Ovary (tissue), 9 donors: ENCODE data around the gene MIDN. TPM values are rescaled to one million over a fixed set of nuclear protein-coding genes. Genes with fewer than 3 reads are reported as not detected.

Source experiments
- DNase-seq, 5 donors: peaks; one replicate each; pipeline ENCODE4 v3.0.0-alpha.2; 2019 to 2020
- H3K27ac ChIP-seq, 2 donors: fragments of 200-600 bp; one replicate each; pipeline versions ENCODE4 v1.5.1 to v1.8.0; 2019 to 2022
- H3K27me3 ChIP-seq: fragments of 200-600 bp; one replicate; pipeline ENCODE4 v1.8.0; 2022
- H3K36me3 ChIP-seq: fragments of 200-600 bp; sonication (generic); one replicate; pipeline ENCODE4 v1.5.1; 2019
- H3K4me1 ChIP-seq: one replicate; pipeline ENCODE4 v1.8.1; 2013; ENCODE audit warnings: mild to moderate bottlenecking, moderate library complexity; ENCODE audit not compliant: insufficient read depth
- H3K4me3 ChIP-seq: fragments of 200-600 bp; sonication (generic); one replicate; pipeline ENCODE4 v1.5.1; 2017
- H3K9me3 ChIP-seq, 2 donors: fragments of 200-600 bp in 1 of 2; sonication (generic) in 1 of 2; one replicate each; pipeline versions ENCODE4 v1.5.1 to v1.8.1; 2013 to 2019; ENCODE audit warnings: mild to moderate bottlenecking in 1 of 2, moderate library complexity in 1 of 2
- EP300 ChIP-seq: sonication (generic); formaldehyde crosslinking; IDR thresholded peaks from one replicate; pipeline ENCODE4 v1.6.1; 2017; ENCODE audit warnings: antibody characterized with exemption
- POLR2A ChIP-seq: fragments of 450-650 bp; IDR thresholded peaks from one replicate; pipeline ENCODE4 v1.6.1; 2017; ENCODE audit warnings: antibody characterized with exemption, mild to moderate bottlenecking, moderate library complexity
- WGBS, 3 donors: extraction: QIAGEN DNeasy Blood & Tissue Kit in 1 of 3; methylation state at CpG; one replicate each; pipeline versions ENCODE4 v1.1.5 to v1.1.7; 2013 to 2017; 5-methylcytosine and 5-hydroxymethylcytosine counted together
- intact Hi-C, 4 donors: fragments of 100-400 bp; cut with DNase I; formaldehyde crosslinking; loops; one replicate each; pipeline versions ENCODE4 v1.11.0 to v1.15.1; 2022 to 2023
- polyA plus RNA-seq, 2 donors: library from polyadenylated mRNA; stranded (reverse); fragments of 200-250 nt in 1 of 2; fragments of 350-450 nt in 1 of 2; fragmentation: Illumina TruSeq in 1 of 2; extraction: RNeasy Lipid Tissue Mini Kit (QIAGEN cat#74804) in 1 of 2; gene quantifications; one replicate each; pipeline ENCODE4 v1.2.3, GENCODE V29; 2013 to 2014
- total RNA-seq, 7 donors: library from RNA; depleted of rRNA in 2 of 7; stranded (reverse); fragments of >200 nt in 2 of 7; fragmentation: NEBNext Ultra II Directional in 3 of 7; extraction: Animal tissue kit (Norgen Biotek cat#: 25700) in 3 of 7; gene quantifications; one replicate each; pipeline versions ENCODE4 v1.1.0 to v1.2.4, GENCODE V29; 2016 to 2023
- TF ChIP-seq, protein P1 (sequence below), 3 donors: fragments of 450-650 bp in 2 of 3; fragments of 200-600 bp in 1 of 3; IDR thresholded peaks; one replicate each; pipeline versions ENCODE4 v1.5.1 to v1.8.0; 2016 to 2022; ENCODE audit warnings: antibody characterized with exemption in 3 of 3, mild to moderate bottlenecking in 1 of 3
- donor health status: DM: no; HTN: no; CAD: no; lungs with moderate emphysema.
- donor health status: DM: no; HTN: no; CAD: no.
- donor health status: Bipolar disorder and iron deficiency.
- donor health status: DM: yes; HTN: yes; CAD: no.
- donor health status: DM: no; HTN: no; CAD: no.
- donor health status: DM: yes; HTN: yes; CAD: no.

The MIDN gene
- total and polyA plus RNA-seq, 9 donors = 10.1 to 261 (median 105) TPM

DNA sequence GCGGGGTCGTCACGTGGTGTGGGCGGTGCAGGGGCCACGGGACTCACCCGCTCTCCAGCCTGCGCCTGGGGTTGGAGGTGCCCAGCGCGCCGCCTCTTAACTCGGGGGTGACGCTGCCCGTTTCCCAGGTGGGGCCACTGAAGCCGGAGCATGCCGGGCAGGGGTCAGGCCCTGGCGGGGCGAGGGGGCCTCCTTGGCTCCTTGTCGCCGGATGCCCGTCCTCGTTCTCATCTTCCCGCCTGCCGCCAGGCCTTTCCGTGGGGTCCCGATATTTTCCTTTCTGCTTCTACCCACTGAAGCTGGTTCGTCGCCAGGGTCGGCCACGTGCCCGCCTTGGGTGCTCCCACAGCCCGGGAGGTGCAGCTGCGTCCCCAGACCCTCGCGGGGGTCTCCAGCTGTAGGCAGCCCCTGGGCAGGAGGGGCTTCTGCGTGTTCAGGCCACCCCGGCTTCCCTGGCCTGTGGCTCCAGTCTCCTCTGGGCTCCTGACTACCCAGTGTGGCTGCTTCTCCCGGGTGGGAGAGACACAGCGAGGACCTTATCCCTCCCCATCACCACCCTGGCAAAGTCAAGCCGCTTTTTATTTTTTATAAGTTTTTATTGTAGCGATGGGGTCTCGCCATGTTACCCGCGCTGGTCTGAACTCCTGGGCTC lies 27.7 kb downstream of the MIDN start:
- Histone ChIP-seq H3K27me3 (no peaks in the 10 kb centered on the region), H3K4me3 (peak overlapping the region; percentile 55), H3K27ac (peak overlapping the region; percentile 97 to 99), H3K9me3 (no peaks in the 10 kb centered on the region), H3K36me3 (no peaks in the 10 kb centered on the region), H3K4me1 (peaks cover 23% of the 10 kb centered on the region)
- no peak for TF ChIP-seq EP300
- no peak for TF ChIP-seq POLR2A
- TF ChIP-seq, protein P1, sequence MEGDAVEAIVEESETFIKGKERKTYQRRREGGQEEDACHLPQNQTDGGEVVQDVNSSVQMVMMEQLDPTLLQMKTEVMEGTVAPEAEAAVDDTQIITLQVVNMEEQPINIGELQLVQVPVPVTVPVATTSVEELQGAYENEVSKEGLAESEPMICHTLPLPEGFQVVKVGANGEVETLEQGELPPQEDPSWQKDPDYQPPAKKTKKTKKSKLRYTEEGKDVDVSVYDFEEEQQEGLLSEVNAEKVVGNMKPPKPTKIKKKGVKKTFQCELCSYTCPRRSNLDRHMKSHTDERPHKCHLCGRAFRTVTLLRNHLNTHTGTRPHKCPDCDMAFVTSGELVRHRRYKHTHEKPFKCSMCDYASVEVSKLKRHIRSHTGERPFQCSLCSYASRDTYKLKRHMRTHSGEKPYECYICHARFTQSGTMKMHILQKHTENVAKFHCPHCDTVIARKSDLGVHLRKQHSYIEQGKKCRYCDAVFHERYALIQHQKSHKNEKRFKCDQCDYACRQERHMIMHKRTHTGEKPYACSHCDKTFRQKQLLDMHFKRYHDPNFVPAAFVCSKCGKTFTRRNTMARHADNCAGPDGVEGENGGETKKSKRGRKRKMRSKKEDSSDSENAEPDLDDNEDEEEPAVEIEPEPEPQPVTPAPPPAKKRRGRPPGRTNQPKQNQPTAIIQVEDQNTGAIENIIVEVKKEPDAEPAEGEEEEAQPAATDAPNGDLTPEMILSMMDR (IDR thresholded peaks at IDR 0.05) = no peak
- WGBS, 3 donors = 6 to 8% (median 8%) methylated on average over 33 to 43 of the region's 43 CpGs
- intact Hi-C loops = loop anchor here in 1 of 4 donors (10.0 kb wide), 1 partner anchor 109 kb away; the partner anchor contains the start of gene NDUFS7
- DNase-seq = peak in 1 of 5 donors; percentile 81

DNA sequence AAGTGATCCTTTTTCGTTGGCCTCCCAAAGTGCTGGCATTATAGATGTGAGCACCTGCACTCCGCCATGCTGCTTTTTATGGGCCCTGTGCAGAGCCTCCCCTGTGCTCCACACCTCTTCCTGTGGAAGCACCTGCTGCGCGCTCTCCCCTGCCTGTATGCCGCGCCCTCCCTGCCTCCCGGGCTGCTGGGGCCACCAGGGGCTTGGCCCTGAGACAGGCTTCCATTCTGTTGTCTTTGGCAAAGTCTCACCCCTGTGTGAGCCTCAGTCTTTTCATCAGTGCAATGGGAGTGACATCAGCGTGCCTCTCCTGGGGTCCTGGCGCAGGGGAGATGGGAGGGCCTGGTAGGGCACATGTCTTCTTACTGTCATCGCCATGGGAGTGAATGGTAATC lies 28.2 kb downstream of the MIDN start:
- Histone ChIP-seq H3K4me1 (peaks cover 17% of the 10 kb centered on the region), H3K27ac (peak overlapping the region; percentile 97 to 99), H3K36me3 (no peaks in the 10 kb centered on the region), H3K9me3 (no peaks in the 10 kb centered on the region), H3K4me3 (no peak overlapping the region), H3K27me3 (no peaks in the 10 kb centered on the region)
- peak in 4 of 5 donors; percentile 34 to 53 (median 45) for DNase-seq
- TF ChIP-seq EP300 (no peak), POLR2A (no peak)
- TF ChIP-seq, protein P1 (IDR thresholded peaks at IDR 0.05) = no peak
- intact Hi-C loops = loop anchor here in 1 of 4 donors (10.0 kb wide), 1 partner anchor 108 kb away; the partner anchor contains the start of gene NDUFS7
- WGBS, 3 donors = 70 to 86% (median 77%) methylated on average over 10 of the region's 10 CpGs

DNA sequence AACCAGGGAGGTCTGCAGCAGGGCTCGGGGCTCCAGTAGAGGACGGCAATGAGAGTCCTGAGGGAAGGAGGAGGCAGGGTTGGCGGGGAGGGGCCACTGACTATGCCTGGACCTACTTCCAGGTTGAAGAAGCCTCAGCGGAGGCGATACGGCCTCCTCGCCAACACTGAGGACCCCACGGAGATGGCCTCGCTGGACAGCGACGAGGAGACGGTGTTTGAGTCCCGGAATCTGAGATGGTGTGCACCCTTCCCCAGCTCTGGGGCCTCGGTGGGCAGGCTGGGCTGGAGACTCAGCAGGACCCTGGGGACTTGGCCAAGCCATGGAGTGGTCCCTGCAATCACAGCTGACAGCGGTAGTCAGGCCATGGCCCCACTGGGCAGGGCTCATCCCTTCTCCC lies 28.7 kb downstream of the MIDN start:
- peaks cover 14% of the 10 kb centered on the region for H3K4me1 ChIP-seq
- TF ChIP-seq, protein P1 (IDR thresholded peaks at IDR 0.05) = no peak
- TF ChIP-seq POLR2A (no peak), EP300 (no peak)
- H3K9me3 ChIP-seq = no peaks in the 10 kb centered on the region
- H3K36me3 ChIP-seq = no peaks in the 10 kb centered on the region
- H3K27me3 ChIP-seq = no peaks in the 10 kb centered on the region
- WGBS, 3 donors = 89 to 93% (median 90%) methylated on average over 15 of the region's 15 CpGs
- no peak overlapping the region for H3K4me3 ChIP-seq
- no peak overlapping the region for H3K27ac ChIP-seq
- DNase-seq = peak in 4 of 5 donors; percentile 38 to 61 (median 50)
- intact Hi-C loops = loop anchor here in 1 of 4 donors (10.0 kb wide), 1 partner anchor 108 kb away; the partner anchor contains the start of gene NDUFS7

DNA sequence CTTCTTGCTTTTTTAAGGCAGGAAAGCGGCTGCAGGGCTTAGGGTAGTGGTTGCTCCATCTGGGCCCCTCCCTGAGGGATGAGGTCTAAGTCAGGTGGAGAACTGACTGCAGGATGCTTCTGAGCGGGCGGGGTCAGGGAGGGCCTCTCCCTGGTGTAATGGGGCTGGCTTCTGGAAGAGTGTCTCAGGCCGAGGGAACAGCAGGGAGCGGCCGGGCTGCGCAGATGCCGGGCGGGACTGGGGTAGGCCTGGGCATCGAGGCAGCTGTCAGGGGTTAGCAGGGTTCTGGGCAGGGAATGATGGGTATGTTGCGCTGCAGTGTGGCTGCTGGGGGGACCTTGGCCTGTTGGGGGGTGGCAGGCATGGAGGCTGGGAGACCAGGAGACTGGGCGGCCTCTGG lies 29.7 kb downstream of the MIDN start:
- Histone ChIP-seq H3K4me3 (no peak overlapping the region), H3K27ac (no peak overlapping the region), H3K36me3 (no peaks in the 10 kb centered on the region), H3K27me3 (no peaks in the 10 kb centered on the region), H3K4me1 (peaks cover 14% of the 10 kb centered on the region), H3K9me3 (no peaks in the 10 kb centered on the region)
- intact Hi-C loops = loop anchor here in 1 of 4 donors (10.0 kb wide), 1 partner anchor 107 kb away; the partner anchor contains the start of gene NDUFS7
- 81 to 89% (median 81%) methylated on average over 12 of the region's 12 CpGs for whole genome bisulfite sequencing, 3 donors
- peak in 1 of 5 donors; percentile 33 for DNase-seq
- no peak for TF ChIP-seq EP300
